Stromal cell of bone marrow (primary cell): ENCODE results near the gene MARCHF6.
"Not testable (repeated sequence)": the region's sequence is repeated elsewhere in the genome, so short reads cannot be mapped to it uniquely, and the experiment has no call there.

Source experiments
- DNase-seq: peaks from one replicate; pipeline ENCODE4 v3.0.0-alpha.2; 2012; ENCODE audit warnings: low read depth

MARCHF6 gene

GRCh38 chr5:10384483-10384882, 31.0 kb downstream of the MARCHF6 start:
- no peak for DNase-seq

GRCh38 chr5:10387690-10388089, 34.2 kb downstream of the MARCHF6 start:
- DNase-seq: peak; percentile 44

GRCh38 chr5:10391130-10391529, 37.6 kb downstream of the MARCHF6 start:
- no peak for DNase-seq

- DNase-seq: not testable (repeated sequence)
Measured at GRCh38 chr5:10392567-10393328, 39.3 kb downstream of the MARCHF6 start.

- DNase-seq: peak; percentile 10
Measured at GRCh38 chr5:10393491-10393890, 40.0 kb downstream of the MARCHF6 start.

GRCh38 chr5:10396552-10396951, 43.1 kb downstream of the MARCHF6 start:
- no peak for DNase-seq

GRCh38 chr5:10399839-10400238, 46.3 kb downstream of the MARCHF6 start:
- DNase-seq: no peak

- no peak for DNase-seq
Measured at GRCh38 chr5:10400411-10400810, 46.9 kb downstream of the MARCHF6 start.

GRCh38 chr5:10400831-10401230, 47.3 kb downstream of the MARCHF6 start:
- DNase-seq: peak; percentile 43

GRCh38 chr5:10401498-10401897, 48.0 kb downstream of the MARCHF6 start:
- no peak for DNase-seq
